Measurements from ENCODE around the gene AMTN. TPM values are rescaled to one million over a fixed set of nuclear protein-coding genes. Genes with fewer than 3 reads are reported as not detected.

Gene AMTN
- total and polyA plus RNA-seq, 2 of the 8 experiments (the other 6 are each of a cell fraction or from before 2014, with no cell fraction given): not detected

GRCh38 chr4:70504733-70505132 lies 13.6 kb upstream of the AMTN start (continued):
- no peak for TF ChIP-seq CHD7 (IDR thresholded peaks at IDR 0.05; ENCODE audit: insufficient replicate concordance, low read length)
- no peak for TF ChIP-seq ASH2L (IDR thresholded peaks at IDR 0.05; ENCODE audit: low read length)
- TF ChIP-seq SIX5 (IDR thresholded peaks at IDR 0.05; ENCODE audit: low read depth, low read length): no peak
- TF ChIP-seq SP2 (IDR thresholded peaks at IDR 0.05; ENCODE audit: low read length): no peak
- TF ChIP-seq KDM4A (IDR thresholded peaks at IDR 0.05; ENCODE audit: low read depth, low read length, severe bottlenecking): no peak
- TF ChIP-seq CTCF (IDR thresholded peaks at IDR 0.05; ENCODE audit: control extremely low read depth in 1 of 3, insufficient read depth in 1 of 3, low read depth in 1 of 3, low read length in 3 of 3): no peak
- no peak for TF ChIP-seq HDAC6 (IDR thresholded peaks at IDR 0.05; ENCODE audit: low read depth, low read length)
